ENCODE measurements around the gene MRPS26. TPM values are rescaled to one million over a fixed set of nuclear protein-coding genes. Genes with fewer than 3 reads are reported as not detected.
"Not testable (repeated sequence)": the region's sequence is repeated elsewhere in the genome, so short reads cannot be mapped to it uniquely, and the experiment has no call there.

MRPS26 gene
- total and polyA plus RNA-seq, 2 experiments from 2014 or later = 89.2 to 174 TPM

- H3K4me3 ChIP-seq = no peak overlapping the region
Observed at GRCh38 chr20:3021327-3021726, 24.5 kb upstream of the MRPS26 start.

GRCh38 chr20:3021777-3022176 lies 24.1 kb upstream of the MRPS26 start:
- no peak for DNase-seq (ENCODE audit: low spot score)
- H3K27ac ChIP-seq = peak overlapping the region; percentile 91
- H3K4me2 ChIP-seq = no peak overlapping the region
- no peak overlapping the region for H2AFZ ChIP-seq
- H3K9me2 ChIP-seq (replicated peaks; ENCODE audit: insufficient read depth) = no peaks in the 10 kb centered on the region
- no peaks in the 10 kb centered on the region for H3K27me3 ChIP-seq
- H3K4me1 ChIP-seq (ENCODE audit: insufficient read depth) = peaks cover 38% of the 10 kb centered on the region
- H3K79me2 ChIP-seq = no peaks in the 10 kb centered on the region
- no peak overlapping the region for H3K4me3 ChIP-seq
- H3K36me3 ChIP-seq (replicated peaks; ENCODE audit: insufficient read depth, low read depth) = no peaks in the 10 kb centered on the region
- TF ChIP-seq EZH2phosphoT487 (IDR thresholded peaks at IDR 0.05; ENCODE audit: low read depth, severe bottlenecking, unreplicated experiment) (no peak), CTCF (IDR thresholded peaks at IDR 0.05; ENCODE audit: poor library complexity) (no peak), EZH2 (IDR thresholded peaks at IDR 0.05; ENCODE audit: borderline replicate concordance) (no peak)
- no peaks in the 10 kb centered on the region for H4K20me1 ChIP-seq (ENCODE audit: insufficient read depth, poor library complexity, severe bottlenecking)
- WGBS (ENCODE audit: low lambda C conversion rate, missing lambda C conversion rate) = 98% methylated on average over 5 of the region's 5 CpGs
- H3K9me3 ChIP-seq (ENCODE audit: low read depth) = no peaks in the 10 kb centered on the region

More at GRCh38 chr20:3021327-3021726, 24.5 kb upstream of the MRPS26 start:
- no peaks in the 10 kb centered on the region for H3K79me2 ChIP-seq
- no peak overlapping the region for H3K4me2 ChIP-seq
- H3K27me3 ChIP-seq = no peaks in the 10 kb centered on the region
- peak overlapping the region; percentile 91 for H3K27ac ChIP-seq
- WGBS (ENCODE audit: low lambda C conversion rate, missing lambda C conversion rate) = 83% methylated on average over 4 of the region's 4 CpGs
- DNase-seq (ENCODE audit: low spot score) = no peak
- no peaks in the 10 kb centered on the region for H3K9me2 ChIP-seq (replicated peaks; ENCODE audit: insufficient read depth)
- no peaks in the 10 kb centered on the region for H3K36me3 ChIP-seq (replicated peaks; ENCODE audit: insufficient read depth, low read depth)
- H4K20me1 ChIP-seq (ENCODE audit: insufficient read depth, poor library complexity, severe bottlenecking) = no peaks in the 10 kb centered on the region
- no peaks in the 10 kb centered on the region for H3K9me3 ChIP-seq (ENCODE audit: low read depth)
- no peak overlapping the region for H2AFZ ChIP-seq
- peaks cover 38% of the 10 kb centered on the region for H3K4me1 ChIP-seq (ENCODE audit: insufficient read depth)
- TF ChIP-seq CTCF (IDR thresholded peaks at IDR 0.05; ENCODE audit: poor library complexity) (no peak), EZH2phosphoT487 (IDR thresholded peaks at IDR 0.05; ENCODE audit: low read depth, severe bottlenecking, unreplicated experiment) (no peak), EZH2 (IDR thresholded peaks at IDR 0.05; ENCODE audit: borderline replicate concordance) (no peak)

- H3K36me3 ChIP-seq (replicated peaks; ENCODE audit: insufficient read depth, low read depth); H3K9me2 ChIP-seq (replicated peaks; ENCODE audit: insufficient read depth); DNase-seq (ENCODE audit: low spot score); H3K4me3 ChIP-seq; H4K20me1 ChIP-seq (ENCODE audit: insufficient read depth, poor library complexity, severe bottlenecking); H3K9me3 ChIP-seq (ENCODE audit: low read depth); H2AFZ ChIP-seq; H3K27me3 ChIP-seq; H3K79me2 ChIP-seq: not testable (repeated sequence)
- WGBS (ENCODE audit: low lambda C conversion rate, missing lambda C conversion rate) = 46% methylated on average over 20 of the region's 20 CpGs
- Histone ChIP-seq H3K27ac (peak overlapping the region; percentile 91), H3K4me2 (peak overlapping the region; percentile 57), H3K4me1 (ENCODE audit: insufficient read depth) (peaks cover 38% of the 10 kb centered on the region)
Observed at GRCh38 chr20:3022559-3023490, 23.0 kb upstream of the MRPS26 start.

GRCh38 chr20:3027987-3028386 lies 17.9 kb upstream of the MRPS26 start:
- Histone ChIP-seq H3K4me3 (no peak overlapping the region), H3K4me1 (ENCODE audit: insufficient read depth) (peaks cover 21% of the 10 kb centered on the region), H3K9me2 (replicated peaks; ENCODE audit: insufficient read depth) (no peaks in the 10 kb centered on the region), H3K9me3 (ENCODE audit: low read depth) (no peaks in the 10 kb centered on the region), H3K36me3 (replicated peaks; ENCODE audit: insufficient read depth, low read depth) (no peaks in the 10 kb centered on the region), H4K20me1 (ENCODE audit: insufficient read depth, poor library complexity, severe bottlenecking) (no peaks in the 10 kb centered on the region), H3K4me2 (no peak overlapping the region), H2AFZ (no peak overlapping the region), H3K27me3 (no peaks in the 10 kb centered on the region), H3K79me2 (no peaks in the 10 kb centered on the region), H3K27ac (no peak overlapping the region)
- DNase-seq (ENCODE audit: low spot score) = no peak
- no peak for TF ChIP-seq EZH2phosphoT487 (IDR thresholded peaks at IDR 0.05; ENCODE audit: low read depth, severe bottlenecking, unreplicated experiment)
- TF ChIP-seq EZH2 (IDR thresholded peaks at IDR 0.05; ENCODE audit: borderline replicate concordance) = no peak
- TF ChIP-seq CTCF (IDR thresholded peaks at IDR 0.05; ENCODE audit: poor library complexity) = no peak
- WGBS (ENCODE audit: low lambda C conversion rate, missing lambda C conversion rate) = 81% methylated on average over 2 of the region's 2 CpGs

Data from hepatocyte (in vitro differentiated cells).